ENCODE data around the gene PDE6D.
A peak's percentile ranks its signal among the peaks of the same experiment; 100 is the strongest.

Gene PDE6D

GRCh38 chr2:231706731-231707624, 74.1 kb downstream of the PDE6D start:
- peak; percentile 87 for DNase-seq

- DNase-seq = no peak
Observed at GRCh38 chr2:231704017-231704416, 77.1 kb downstream of the PDE6D start.

- DNase-seq = no peak
Observed at GRCh38 chr2:231701456-231702373, 79.4 kb downstream of the PDE6D start.

GRCh38 chr2:231699006-231699405, 82.1 kb downstream of the PDE6D start:
- DNase-seq = no peak

GRCh38 chr2:231696004-231696367, 85.1 kb downstream of the PDE6D start:
- no peak for DNase-seq

GRCh38 chr2:231693956-231694355, 87.1 kb downstream of the PDE6D start:
- no peak for DNase-seq

- no peak for DNase-seq
Observed at GRCh38 chr2:231692847-231693246, 88.2 kb downstream of the PDE6D start.

- DNase-seq = no peak
Observed at GRCh38 chr2:231691251-231691772, 89.8 kb downstream of the PDE6D start.

GRCh38 chr2:231689124-231689893, 91.8 kb downstream of the PDE6D start:
- no peak for DNase-seq

GRCh38 chr2:231688719-231689118, 92.4 kb downstream of the PDE6D start:
- DNase-seq = no peak

- DNase-seq = no peak
Observed at GRCh38 chr2:231687961-231688360, 93.1 kb downstream of the PDE6D start.

GRCh38 chr2:231687133-231687852, 93.8 kb downstream of the PDE6D start:
- DNase-seq = no peak

- DNase-seq = no peak
Observed at GRCh38 chr2:231686192-231687100, 94.6 kb downstream of the PDE6D start.

GRCh38 chr2:231685349-231686191, 95.5 kb downstream of the PDE6D start:
- DNase-seq = no peak

- DNase-seq = peak; percentile 66
Observed at GRCh38 chr2:231684314-231685223, 96.5 kb downstream of the PDE6D start.

- DNase-seq = peak; percentile 78
Observed at GRCh38 chr2:231683292-231684235, 97.5 kb downstream of the PDE6D start.

- no peak for DNase-seq
Observed at GRCh38 chr2:231682603-231683291, 98.3 kb downstream of the PDE6D start.

Data from NCI-H1436 treated with DMSO at 0.1 percent for 48 hours (cell line).